Measurements from ENCODE around the gene ADAP1. TPM values are rescaled to one million over a fixed set of nuclear protein-coding genes. Genes with fewer than 3 reads are reported as not detected.

The ADAP1 gene
- total and polyA plus RNA-seq, 8 donors: 10.9 to 41.2 (median 14.4) TPM

- peak in 2 of 6 donors; percentile 6 to 19 for DNase-seq
- no peaks in the 10 kb centered on the region for H3K9me3 ChIP-seq
- no peaks in the 10 kb centered on the region for H3K4me1 ChIP-seq
- peaks cover 4 to 83% (median 14%) of the 10 kb centered on the region in 3 donors for H3K36me3 ChIP-seq
- WGBS, 2 donors: 90 to 92% methylated on average over 9 of the region's 9 CpGs
- no peak for FAIRE-seq
- no peak for ATAC-seq
- TF ChIP-seq, protein P1, sequence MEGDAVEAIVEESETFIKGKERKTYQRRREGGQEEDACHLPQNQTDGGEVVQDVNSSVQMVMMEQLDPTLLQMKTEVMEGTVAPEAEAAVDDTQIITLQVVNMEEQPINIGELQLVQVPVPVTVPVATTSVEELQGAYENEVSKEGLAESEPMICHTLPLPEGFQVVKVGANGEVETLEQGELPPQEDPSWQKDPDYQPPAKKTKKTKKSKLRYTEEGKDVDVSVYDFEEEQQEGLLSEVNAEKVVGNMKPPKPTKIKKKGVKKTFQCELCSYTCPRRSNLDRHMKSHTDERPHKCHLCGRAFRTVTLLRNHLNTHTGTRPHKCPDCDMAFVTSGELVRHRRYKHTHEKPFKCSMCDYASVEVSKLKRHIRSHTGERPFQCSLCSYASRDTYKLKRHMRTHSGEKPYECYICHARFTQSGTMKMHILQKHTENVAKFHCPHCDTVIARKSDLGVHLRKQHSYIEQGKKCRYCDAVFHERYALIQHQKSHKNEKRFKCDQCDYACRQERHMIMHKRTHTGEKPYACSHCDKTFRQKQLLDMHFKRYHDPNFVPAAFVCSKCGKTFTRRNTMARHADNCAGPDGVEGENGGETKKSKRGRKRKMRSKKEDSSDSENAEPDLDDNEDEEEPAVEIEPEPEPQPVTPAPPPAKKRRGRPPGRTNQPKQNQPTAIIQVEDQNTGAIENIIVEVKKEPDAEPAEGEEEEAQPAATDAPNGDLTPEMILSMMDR (IDR thresholded peaks at IDR 0.05): no peak
- no peaks in the 10 kb centered on the region for H3K27me3 ChIP-seq
- intact Hi-C loops (cut with DNase I): no loop called here
- no peak overlapping the region for H3K27ac ChIP-seq
- no peak overlapping the region for H3K4me3 ChIP-seq
These were observed 96.8 kb downstream of the ADAP1 start for GRCh38 chr7:857661-858060.

- H3K4me1 ChIP-seq: no peaks in the 10 kb centered on the region
- H3K27ac ChIP-seq: no peak overlapping the region
- no peak overlapping the region for H3K4me3 ChIP-seq
- DNase-seq: peak in 2 of 6 donors; percentile 21 to 64
- no peak for ATAC-seq
- no peak for FAIRE-seq
- intact Hi-C loops (cut with DNase I): no loop called here
- H3K36me3 ChIP-seq: peaks cover 7 to 85% (median 14%) of the 10 kb centered on the region in 3 donors
- no peaks in the 10 kb centered on the region for H3K9me3 ChIP-seq
- no peaks in the 10 kb centered on the region for H3K27me3 ChIP-seq
- 86% methylated on average over 30 of the region's 30 CpGs for WGBS, 2 donors
- TF ChIP-seq, protein P1 (IDR thresholded peaks at IDR 0.05): no peak
These were observed 97.9 kb downstream of the ADAP1 start for GRCh38 chr7:856444-857095.

- 86% methylated on average over 27 to 29 of the region's 29 CpGs for WGBS, 2 donors
These were observed 98.7 kb downstream of the ADAP1 start for GRCh38 chr7:855686-856369.

DNA sequence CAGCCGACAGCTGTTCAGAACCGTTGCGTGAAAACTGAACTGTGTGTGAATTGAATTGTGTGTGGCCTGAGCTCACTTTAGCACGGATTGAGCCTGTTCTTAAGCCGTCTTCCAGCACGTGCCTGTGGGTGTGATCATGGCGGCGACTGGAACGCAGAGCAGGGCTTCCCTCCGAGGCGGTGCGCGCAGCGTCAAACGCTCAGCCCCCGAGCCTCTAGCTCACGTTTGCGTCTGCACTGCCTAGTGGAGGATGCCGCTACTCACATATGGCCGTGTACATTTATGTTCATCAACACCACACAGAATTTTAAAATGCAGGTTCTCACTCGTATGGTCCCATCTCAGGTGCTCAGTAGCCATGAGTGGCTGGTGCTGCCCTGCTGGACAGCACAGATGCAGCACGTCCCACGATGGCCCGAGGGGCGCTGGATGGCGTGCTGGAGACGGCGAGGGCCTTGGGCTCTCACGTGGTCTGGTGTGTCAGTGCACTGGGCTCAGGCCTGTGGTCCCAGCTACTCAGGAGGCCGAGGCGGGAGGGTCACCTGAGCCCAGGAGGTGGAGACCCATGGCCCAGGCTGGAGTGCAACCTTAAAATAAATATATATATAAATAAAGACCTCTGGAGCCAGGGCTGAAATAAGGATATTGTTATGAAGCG, 100.2 kb downstream of the ADAP1 start:
- DNase-seq (peak in 2 of 6 donors; percentile 10 to 37), ATAC-seq (no peak), FAIRE-seq (no peak)
- H3K4me3 ChIP-seq: no peak overlapping the region
- H3K27ac ChIP-seq: no peak overlapping the region
- H3K36me3 ChIP-seq: peaks cover 7 to 77% (median 22%) of the 10 kb centered on the region in 3 donors
- no peaks in the 10 kb centered on the region for H3K27me3 ChIP-seq
- intact Hi-C loops (cut with DNase I): no loop called here
- TF ChIP-seq, protein P1 (IDR thresholded peaks at IDR 0.05): no peak
- H3K9me3 ChIP-seq: no peaks in the 10 kb centered on the region
- no peaks in the 10 kb centered on the region for H3K4me1 ChIP-seq
- 93 to 96% methylated on average over 32 of the region's 32 CpGs for WGBS, 2 donors

More at GRCh38 chr7:855686-856369, 98.7 kb downstream of the ADAP1 start:
- Histone ChIP-seq H3K9me3 (no peaks in the 10 kb centered on the region), H3K27me3 (no peaks in the 10 kb centered on the region), H3K4me1 (no peaks in the 10 kb centered on the region), H3K4me3 (no peak overlapping the region), H3K36me3 (peaks cover 7 to 83% (median 14%) of the 10 kb centered on the region in 3 donors), H3K27ac (no peak overlapping the region)
- FAIRE-seq (no peak), ATAC-seq (peak in 2 of 4 donors; percentile 12 to 27), DNase-seq (peak in 2 of 6 donors; percentile 13 to 63)
- intact Hi-C loops (cut with DNase I): no loop called here
- TF ChIP-seq, protein P1 (IDR thresholded peaks at IDR 0.05): no peak
